Keratinocyte (primary cell): ENCODE results near the gene STRAP. TPM values are rescaled to one million over a fixed set of nuclear protein-coding genes. Genes with fewer than 3 reads are reported as not detected.

Experiments used
- DNase-seq: peaks from one replicate; pipeline ENCODE4 v3.0.0-alpha.2; 2011; ENCODE audit warnings: low read depth, missing footprints, low spot score
- FAIRE-seq: peaks from 2 replicates; lab custom pipeline; 2011; peaks lifted over from hg19 to GRCh38; lab: Jason Lieb, UNC
- H2AFZ ChIP-seq: 2 replicates; pipeline ENCODE4 v1.6.0; 2012; ENCODE audit warnings: low read length, control low read depth, inconsistent platforms; ENCODE audit not compliant: control insufficient read depth
- H3K27ac ChIP-seq: 2 replicates; pipeline ENCODE4 v1.5.1; 2011; ENCODE audit warnings: low read length; ENCODE audit not compliant: control insufficient read depth, insufficient read depth
- H3K27me3 ChIP-seq: 3 replicates; pipeline ENCODE4 v1.6.0; 2011; ENCODE audit warnings: low read length; ENCODE audit not compliant: control insufficient read depth, insufficient read depth; ENCODE audit errors: extremely low read depth
- H3K36me3 ChIP-seq, 2 experiments: 2 replicates in 1 of 2; 3 replicates in 1 of 2; pipeline ENCODE4 v1.5.1; 2011; ENCODE audit warnings: low read length in 2 of 2, mild to moderate bottlenecking in 1 of 2; ENCODE audit not compliant: control insufficient read depth in 2 of 2, insufficient read depth in 2 of 2; ENCODE audit errors: extremely low read depth in 1 of 2
- H3K4me1 ChIP-seq: 3 replicates; pipeline ENCODE4 v1.5.1; 2011; ENCODE audit warnings: low read length; ENCODE audit not compliant: control insufficient read depth, insufficient read depth; ENCODE audit errors: extremely low read depth
- H3K4me2 ChIP-seq: 3 replicates; pipeline ENCODE4 v1.6.0; 2011; ENCODE audit warnings: low read depth, low read length; ENCODE audit not compliant: control insufficient read depth, insufficient read depth; ENCODE audit errors: extremely low read depth
- H3K4me3 ChIP-seq, 3 experiments: fragments of 200-600 bp in 1 of 3; sonication (generic) in 1 of 3; 2 replicates in 2 of 3; 3 replicates in 1 of 3; pipeline ENCODE4 v1.5.1; 2011 to 2016; ENCODE audit warnings: low read length in 3 of 3, mild to moderate bottlenecking in 3 of 3, control low read depth in 2 of 3, inconsistent platforms in 1 of 3, low read depth in 1 of 3, mixed read lengths in 1 of 3, mixed run types in 1 of 3, moderate library complexity in 1 of 3; ENCODE audit not compliant: control insufficient read depth in 2 of 3, insufficient read depth in 2 of 3; ENCODE audit errors: extremely low read depth in 1 of 3
- H3K79me2 ChIP-seq: 2 replicates; pipeline ENCODE4 v1.6.0; 2012; ENCODE audit warnings: low read length; ENCODE audit not compliant: control insufficient read depth, insufficient read depth
- H3K9ac ChIP-seq: 3 replicates; pipeline ENCODE4 v1.6.0; 2011; ENCODE audit warnings: low read length; ENCODE audit not compliant: control insufficient read depth, insufficient read depth; ENCODE audit errors: extremely low read depth
- H3K9me1 ChIP-seq: 3 replicates; pipeline ENCODE4 v1.6.0; 2011; ENCODE audit warnings: low read length; ENCODE audit not compliant: control insufficient read depth, insufficient read depth; ENCODE audit errors: extremely low read depth
- H3K9me3 ChIP-seq: 2 replicates; pipeline ENCODE4 v1.5.1; 2012; ENCODE audit warnings: low read depth, low read length; ENCODE audit not compliant: control insufficient read depth
- H4K20me1 ChIP-seq: 3 replicates; pipeline ENCODE4 v1.6.0; 2011; ENCODE audit warnings: low read length; ENCODE audit not compliant: control insufficient read depth, insufficient read depth; ENCODE audit errors: extremely low read depth
- CTCF ChIP-seq, 3 experiments: IDR thresholded peaks in 1 of 3; conservative IDR thresholded peaks in 1 of 3; optimal IDR thresholded peaks in 1 of 3; 2 replicates in 2 of 3; 3 replicates in 1 of 3; pipeline versions ENCODE3 to v1.5.1; 2011; ENCODE audit warnings: low read length in 3 of 3, mild to moderate bottlenecking in 3 of 3, moderate library complexity in 2 of 3, control low read depth in 1 of 3, inconsistent platforms in 1 of 3; ENCODE audit not compliant: insufficient read depth in 2 of 3; ENCODE audit errors: extremely low read depth in 1 of 3
- EZH2 ChIP-seq: IDR thresholded peaks from one replicate; pipeline ENCODE4 v1.6.1; 2012; ENCODE audit warnings: inconsistent platforms, mild to moderate bottlenecking, low read length, moderate library complexity
- dilution Hi-C: fragments of 300-500 bp; cut with MboI; formaldehyde crosslinking; loops from one replicate; pipeline ENCODE4 v1.7.0; 2020; ENCODE audit warnings: low sequenced_read_pairs; ENCODE audit not compliant: extremely low pct_ligation_motif_present
- polyA plus RNA-seq, 5 experiments: library from polyadenylated mRNA; depleted of rRNA in 3 of 5; stranded (reverse) in 3 of 5; stranded (forward) in 1 of 5; unstranded in 1 of 5; fragments of >200 nt; gene quantifications; 1 replicate in 1 of 5; 2 replicates in 3 of 5; 3 replicates in 1 of 5; pipeline versions ENCODE4 v1.2.1 to v1.2.3, GENCODE V29; 2011 to 2012; ENCODE audit warnings: missing spikeins in 2 of 5, low read depth in 1 of 5, low replicate concordance in 1 of 5

Gene STRAP
- polyA plus RNA-seq, 1 donor (not counting 4 experiments of a cell fraction or from before 2014, with no cell fraction given) = 210 TPM

- no peak overlapping the region for H3K9ac ChIP-seq
- peaks cover 15% of the 10 kb centered on the region for H3K4me1 ChIP-seq
- no peaks in the 10 kb centered on the region for H4K20me1 ChIP-seq
- peaks cover 9% of the 10 kb centered on the region for H3K79me2 ChIP-seq
- H3K36me3 ChIP-seq = peaks cover 0 to 2% of the 10 kb centered on the region in 2 experiments
- FAIRE-seq = no peak
- no peaks in the 10 kb centered on the region for H3K9me3 ChIP-seq
- no peak for DNase-seq
- H3K4me3 ChIP-seq = no peak overlapping the region
- no peak overlapping the region for H2AFZ ChIP-seq
- dilution Hi-C loops = no loop called here
- H3K27me3 ChIP-seq = no peaks in the 10 kb centered on the region
- H3K27ac ChIP-seq = no peak overlapping the region
- no peaks in the 10 kb centered on the region for H3K9me1 ChIP-seq
- no peak overlapping the region for H3K4me2 ChIP-seq
- no peak for TF ChIP-seq CTCF (optimal IDR thresholded peaks at IDR 0.05 in 1 of 3, IDR thresholded peaks at IDR 0.05 in 1 of 3, conservative IDR thresholded peaks at IDR 0.05 in 1 of 3; ENCODE audit: extremely low read depth in 1 of 3, insufficient read depth in 2 of 3, low read length in 3 of 3)
- TF ChIP-seq EZH2 = no peak
Measured at GRCh38 chr12:15932327-15932726, 50.1 kb downstream of the STRAP start.

GRCh38 chr12:15932971-15933370, 50.8 kb downstream of the STRAP start:
- no peak for DNase-seq
- dilution Hi-C loops = no loop called here
- Histone ChIP-seq H2AFZ (no peak overlapping the region), H4K20me1 (no peaks in the 10 kb centered on the region), H3K4me1 (peaks cover 13% of the 10 kb centered on the region), H3K27ac (no peak overlapping the region), H3K4me3 (no peak overlapping the region), H3K4me2 (no peak overlapping the region), H3K27me3 (no peaks in the 10 kb centered on the region), H3K9me1 (no peaks in the 10 kb centered on the region), H3K9me3 (no peaks in the 10 kb centered on the region), H3K9ac (no peak overlapping the region), H3K79me2 (peaks cover 9% of the 10 kb centered on the region), H3K36me3 (peaks cover 0 to 2% of the 10 kb centered on the region in 2 experiments)
- TF ChIP-seq CTCF (optimal IDR thresholded peaks at IDR 0.05 in 1 of 3, IDR thresholded peaks at IDR 0.05 in 1 of 3, conservative IDR thresholded peaks at IDR 0.05 in 1 of 3; ENCODE audit: extremely low read depth in 1 of 3, insufficient read depth in 2 of 3, low read length in 3 of 3) (no peak), EZH2 (no peak)
- no peak for FAIRE-seq
